Astrocyte of the spinal cord (primary cell): ENCODE data around the gene METTL3.

Experiments used
- DNase-seq: peaks from one replicate; pipeline ENCODE4 v3.0.0; 2011; ENCODE audit warnings: low read depth, low spot score
- H3K4me3 ChIP-seq: 2 replicates; pipeline ENCODE4 v1.5.1; 2011; ENCODE audit warnings: low read depth, mild to moderate bottlenecking, low read length, moderate library complexity
- in situ Hi-C: cut with HindIII; loops from 2 replicates; pipeline ENCODE4 v1.10.0; 2017; ENCODE audit warnings: low sequenced_read_pairs
- TF ChIP-seq, protein P1 (sequence below): IDR thresholded peaks from 2 replicates; pipeline ENCODE4 v1.5.1; 2012; ENCODE audit warnings: low read depth, mild to moderate bottlenecking, low read length, inconsistent platforms

The METTL3 gene

DNA sequence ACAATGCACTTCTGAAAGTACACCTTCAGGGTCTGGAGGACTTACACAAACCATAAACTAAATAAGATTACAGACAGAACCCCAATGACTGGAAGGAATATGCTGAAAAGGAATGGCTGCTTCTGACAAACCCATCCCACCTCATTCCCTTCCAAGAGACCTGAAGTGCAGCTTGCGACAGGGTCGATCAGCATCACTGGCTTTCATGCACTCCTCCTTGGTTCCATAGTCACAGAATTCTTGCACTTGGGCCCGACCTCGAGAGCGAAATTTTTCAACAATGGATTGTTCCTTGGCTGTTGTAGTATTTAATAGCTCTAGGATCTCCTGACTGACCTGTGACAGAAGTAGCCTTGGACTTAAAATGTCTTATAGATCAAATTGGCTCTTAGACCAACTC is 9.6 kb downstream of the METTL3 start:
- TF ChIP-seq, protein P1, sequence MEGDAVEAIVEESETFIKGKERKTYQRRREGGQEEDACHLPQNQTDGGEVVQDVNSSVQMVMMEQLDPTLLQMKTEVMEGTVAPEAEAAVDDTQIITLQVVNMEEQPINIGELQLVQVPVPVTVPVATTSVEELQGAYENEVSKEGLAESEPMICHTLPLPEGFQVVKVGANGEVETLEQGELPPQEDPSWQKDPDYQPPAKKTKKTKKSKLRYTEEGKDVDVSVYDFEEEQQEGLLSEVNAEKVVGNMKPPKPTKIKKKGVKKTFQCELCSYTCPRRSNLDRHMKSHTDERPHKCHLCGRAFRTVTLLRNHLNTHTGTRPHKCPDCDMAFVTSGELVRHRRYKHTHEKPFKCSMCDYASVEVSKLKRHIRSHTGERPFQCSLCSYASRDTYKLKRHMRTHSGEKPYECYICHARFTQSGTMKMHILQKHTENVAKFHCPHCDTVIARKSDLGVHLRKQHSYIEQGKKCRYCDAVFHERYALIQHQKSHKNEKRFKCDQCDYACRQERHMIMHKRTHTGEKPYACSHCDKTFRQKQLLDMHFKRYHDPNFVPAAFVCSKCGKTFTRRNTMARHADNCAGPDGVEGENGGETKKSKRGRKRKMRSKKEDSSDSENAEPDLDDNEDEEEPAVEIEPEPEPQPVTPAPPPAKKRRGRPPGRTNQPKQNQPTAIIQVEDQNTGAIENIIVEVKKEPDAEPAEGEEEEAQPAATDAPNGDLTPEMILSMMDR: no peak
- no peak for DNase-seq

DNA sequence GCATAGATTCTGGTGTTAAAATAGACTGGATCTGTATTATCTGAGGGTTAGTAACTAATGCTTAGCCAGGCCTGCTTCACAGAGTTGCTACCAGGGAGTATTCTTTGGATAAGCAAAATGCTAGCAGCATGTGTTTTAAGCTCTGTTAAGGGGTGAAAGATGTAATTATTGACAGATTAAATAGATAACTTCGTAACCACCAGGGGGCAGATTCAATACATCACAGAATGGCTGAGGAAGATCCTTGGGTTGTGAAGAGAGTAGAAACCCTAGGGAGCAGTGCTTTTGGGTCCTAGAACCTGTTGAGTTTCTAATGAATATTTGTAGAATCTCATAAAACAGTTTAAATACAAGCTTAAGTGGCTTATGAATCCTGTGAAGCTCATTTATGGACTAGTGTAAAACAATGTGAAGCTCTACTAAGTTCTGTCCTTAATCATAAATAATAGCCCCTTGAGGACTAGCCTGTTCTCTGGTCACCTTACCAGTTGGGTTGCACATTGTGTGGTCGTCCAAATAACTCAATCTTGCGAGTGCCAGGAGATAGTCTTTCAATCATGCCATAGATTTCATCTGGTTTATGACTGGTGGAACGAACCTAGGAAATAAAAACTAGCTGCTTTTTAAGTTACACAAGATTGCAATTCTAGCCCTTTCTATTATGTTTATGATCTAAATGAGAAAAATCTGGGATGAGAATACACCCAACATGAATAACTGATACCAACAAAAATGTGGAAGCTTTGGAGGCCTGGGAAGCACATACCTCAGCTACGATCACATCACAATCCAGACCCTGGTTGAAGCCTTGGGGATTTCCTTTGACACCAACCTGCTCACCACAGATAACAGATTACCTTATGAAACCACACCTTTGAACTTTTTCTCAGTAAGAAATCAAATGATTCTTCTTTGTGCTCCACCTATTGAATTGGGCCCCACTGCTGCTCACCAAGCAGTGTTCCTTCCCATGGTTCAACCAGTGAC is 12.3 kb downstream of the METTL3 start:
- no peak overlapping the region for H3K4me3 ChIP-seq
- peak; percentile 50 for DNase-seq
- TF ChIP-seq, protein P1: peak; percentile 42
- in situ Hi-C loops: no loop called here

More for the DNA sequence above, 9.6 kb downstream of the METTL3 start:
- no peak overlapping the region for H3K4me3 ChIP-seq
- in situ Hi-C loops: no loop called here

DNA sequence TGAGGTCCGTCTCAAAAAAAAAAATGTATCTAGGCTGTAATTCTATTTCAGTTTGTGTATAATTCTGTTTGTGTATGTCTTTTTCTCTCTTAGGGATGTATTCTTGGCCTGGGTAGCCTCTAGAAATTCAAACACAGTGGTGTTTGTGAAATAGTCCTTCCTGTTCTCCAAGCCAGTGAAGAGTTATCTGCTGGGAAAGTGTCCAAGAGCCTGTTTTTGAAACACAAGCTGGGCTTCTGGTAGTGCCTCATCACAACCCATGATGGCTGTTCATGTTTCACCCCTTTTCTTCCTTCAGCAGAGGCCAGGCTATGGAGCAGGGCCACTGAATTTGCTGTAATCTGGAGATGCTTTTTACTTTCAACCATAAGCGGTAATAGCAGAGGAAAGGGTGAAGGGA is 14.7 kb downstream of the METTL3 start:
- TF ChIP-seq, protein P1: no peak
- no peak for DNase-seq
- in situ Hi-C loops: no loop called here
- H3K4me3 ChIP-seq: no peak overlapping the region

- H3K4me3 ChIP-seq: no peak overlapping the region
- DNase-seq: peak; percentile 41
- TF ChIP-seq, protein P1: no peak
- in situ Hi-C loops: no loop called here
Measured at GRCh38 chr14:21494902-21495762, 16.0 kb downstream of the METTL3 start.

GRCh38 chr14:21486640-21487087 is 24.5 kb downstream of the METTL3 start:
- peak; percentile 62 for DNase-seq
- TF ChIP-seq, protein P1: no peak
- no peak overlapping the region for H3K4me3 ChIP-seq

GRCh38 chr14:21476925-21477681 is 34.0 kb downstream of the METTL3 start, which contains the start of the genes RAB2B and TOX4:
RAB2B (minus strand) TSS chr14:21476959; CDS start chr14:21476872, 87 bp downstream.
TOX4 (plus strand) TSS chr14:21477195; CDS start chr14:21477279, 84 bp downstream.
- in situ Hi-C loops: no loop called here
- DNase-seq: peak; percentile 99
- peak within 1 kb of the TSS; percentile 90 for H3K4me3 ChIP-seq
- TF ChIP-seq, protein P1: peak; percentile 98

More at GRCh38 chr14:21486640-21487087, 24.5 kb downstream of the METTL3 start:
- in situ Hi-C loops: no loop called here
